OCI-LY7 (cell line): Measurements from ENCODE around the gene ABL1. TPM values are rescaled to one million over a fixed set of nuclear protein-coding genes. Genes with fewer than 3 reads are reported as not detected.
A peak's percentile ranks its signal among the peaks of the same experiment; 100 is the strongest.

Experiments used
- BruUV-seq: library from RNA; stranded (reverse); fragments of 400-500 nt; replicated peaks from 2 replicates; lab custom pipeline; 2021; lab: Mats Ljungman, UMichigan
- CTCF ChIA-PET: fragments of 300-600 bp; sonication (Branson Sonifier 250); formaldehyde crosslinking; loops from one replicate; lab custom pipeline; 2022; ENCODE audit warnings: antibody characterized with exemption; ENCODE audit not compliant: unreplicated experiment; lab: Charles Lee
- POLR2A ChIA-PET: fragments of 300-600 bp; sonication (Branson Sonifier 250); formaldehyde crosslinking; loops from one replicate; lab custom pipeline; 2022; ENCODE audit warnings: antibody characterized with exemption; lab: Charles Lee
- DNase-seq: peaks from one replicate; pipeline ENCODE4 v3.0.0-alpha.2; 2015; ENCODE audit warnings: low spot score
- H2AFZ ChIP-seq: fragments of 200-600 bp; sonication (generic), shearing (Covaris generic); 2 replicates; pipeline ENCODE4 v1.6.1; 2014; ENCODE audit warnings: mild to moderate bottlenecking, antibody characterized with exemption, low read length, moderate library complexity
- H3K27ac ChIP-seq: fragments of 200-600 bp; sonication (generic); 2 replicates; pipeline ENCODE4 v1.5.1; 2014; ENCODE audit warnings: mixed run types, low read depth, mild to moderate bottlenecking, moderate library complexity, low read length, inconsistent platforms; ENCODE audit not compliant: poor library complexity, severe bottlenecking
- H3K36me3 ChIP-seq: fragments of 200-600 bp; sonication (generic); 2 replicates; pipeline ENCODE4 v1.6.1; 2014; ENCODE audit warnings: mild to moderate bottlenecking, antibody characterized with exemption, low read length, moderate library complexity, mixed read lengths; ENCODE audit not compliant: insufficient read depth
- H3K4me1 ChIP-seq: fragments of 200-600 bp; sonication (generic); 2 replicates; pipeline ENCODE4 v1.5.1; 2014; ENCODE audit warnings: mild to moderate bottlenecking, low read length; ENCODE audit not compliant: insufficient read depth, poor library complexity, severe bottlenecking
- H3K4me2 ChIP-seq: fragments of 200-600 bp; sonication (generic); 2 replicates; pipeline ENCODE4 v1.6.1; 2014; ENCODE audit warnings: mild to moderate bottlenecking, low read length
- H3K4me3 ChIP-seq: fragments of 200-600 bp; sonication (generic); 2 replicates; pipeline ENCODE4 v1.5.1; 2014; ENCODE audit warnings: mild to moderate bottlenecking, low read depth, low read length; ENCODE audit not compliant: poor library complexity, severe bottlenecking
- H3K79me2 ChIP-seq: fragments of 200-600 bp; sonication (generic); 2 replicates; pipeline ENCODE4 v1.6.1; 2016; ENCODE audit warnings: low read depth, mild to moderate bottlenecking, low read length, moderate library complexity, mixed read lengths; ENCODE audit not compliant: insufficient read depth
- H3K9me2 ChIP-seq: fragments of 200-600 bp; sonication (generic); 2 replicates; pipeline ENCODE4 v1.6.1; 2016; ENCODE audit warnings: mild to moderate bottlenecking, low read length, mixed read lengths; ENCODE audit not compliant: insufficient read depth
- H3K9me3 ChIP-seq: fragments of 200-600 bp; sonication (generic); 2 replicates; pipeline ENCODE4 v1.6.1; 2014; ENCODE audit warnings: mild to moderate bottlenecking, mixed run types, low read length, mixed read lengths
- H4K20me1 ChIP-seq: fragments of 200-600 bp; sonication (generic); 2 replicates; pipeline ENCODE4 v1.6.1; 2014; ENCODE audit warnings: mild to moderate bottlenecking, antibody characterized with exemption, low read length, moderate library complexity, mixed read lengths; ENCODE audit not compliant: insufficient read depth
- CTCF ChIP-seq: fragments of 200-600 bp; sonication (generic); conservative IDR thresholded peaks from 2 replicates; pipeline ENCODE4 v1.5.1; 2014; ENCODE audit warnings: mild to moderate bottlenecking, antibody characterized with exemption, low read length, moderate library complexity, mixed read lengths
- EZH2phosphoT487 ChIP-seq: fragments of 200-600 bp; sonication (generic); IDR thresholded peaks from 2 replicates; pipeline ENCODE4 v1.6.1; 2018; ENCODE audit warnings: low read depth, borderline replicate concordance, mild to moderate bottlenecking, mixed run types, antibody characterized with exemption, low read length, moderate library complexity, mixed read lengths
- intact Hi-C: fragments of 100-400 bp; cut with micrococcal nuclease; formaldehyde crosslinking; loops from one replicate; pipeline ENCODE4 v1.10.0; 2022; ENCODE audit not compliant: unreplicated experiment
- total RNA-seq, 2 experiments: library from RNA; depleted of rRNA in 1 of 2; stranded (reverse); fragments of >200 nt in 1 of 2; shearing (Covaris generic) in 1 of 2; gene quantifications; 2 replicates each; pipeline ENCODE4 v1.2.3, GENCODE V29; 2014 to 2022

The ABL1 gene
- total RNA-seq, 2 experiments from 2014 or later = 8.1 to 28.3 TPM

DNA sequence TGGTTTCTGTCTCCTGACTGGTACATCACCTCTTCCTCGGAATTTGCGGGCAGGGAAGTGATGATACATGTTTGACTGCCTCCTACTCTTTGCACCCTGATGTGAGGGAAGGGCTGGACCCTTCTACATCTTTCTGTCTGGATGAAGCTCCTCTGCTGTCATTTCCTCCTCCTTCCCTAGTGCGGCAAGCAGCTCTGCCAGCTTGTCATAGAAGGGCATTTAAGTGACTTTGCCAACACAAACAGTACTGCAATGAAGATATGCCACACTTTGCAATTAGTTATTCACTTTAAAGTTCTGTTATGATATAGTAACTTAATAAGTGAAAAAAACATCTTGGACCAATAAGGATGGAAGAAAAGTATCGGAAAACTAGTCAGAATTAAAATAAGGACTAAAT is 48.5 kb upstream of the ABL1 start:
- CTCF ChIA-PET = no interaction called here
- no peaks in the 10 kb centered on the region for H3K79me2 ChIP-seq
- H3K4me1 ChIP-seq = no peaks in the 10 kb centered on the region
- POLR2A ChIA-PET = interaction anchor here (0.6 to 0.7 kb wide), 2 partner anchors 10 to 694 kb away, joined by 3 read pairs; no protein-coding TSS in a partner anchor
- no peak overlapping the region for H3K4me3 ChIP-seq
- H4K20me1 ChIP-seq = peaks cover 3% of the 10 kb centered on the region; the same call in 1 of the 2 replicates
- no peak overlapping the region for H3K27ac ChIP-seq
- H3K9me2 ChIP-seq = no peaks in the 10 kb centered on the region
- no peaks in the 10 kb centered on the region for H3K36me3 ChIP-seq
- no peak overlapping the region for H2AFZ ChIP-seq
- intact Hi-C loops = no loop called here
- H3K4me2 ChIP-seq = no peak overlapping the region
- no peak for DNase-seq
- no peaks in the 10 kb centered on the region for H3K9me3 ChIP-seq
- no peak for TF ChIP-seq CTCF
- no peak for TF ChIP-seq EZH2phosphoT487
- no TSS peak for BruUV-seq

- intact Hi-C loops = no loop called here
- TF ChIP-seq EZH2phosphoT487 = no peak
- no peak for TF ChIP-seq CTCF
- peak; percentile 6 for DNase-seq
- Histone ChIP-seq H3K4me2 (no peak overlapping the region), H3K4me1 (no peaks in the 10 kb centered on the region), H3K9me3 (no peaks in the 10 kb centered on the region), H3K27ac (no peak overlapping the region), H3K9me2 (no peaks in the 10 kb centered on the region), H2AFZ (no peak overlapping the region), H3K36me3 (no peaks in the 10 kb centered on the region), H3K79me2 (no peaks in the 10 kb centered on the region), H4K20me1 (peaks cover 10% of the 10 kb centered on the region; the same call in 1 of the 2 replicates), H3K4me3 (no peak overlapping the region)
- ChIA-PET CTCF (no interaction called here), POLR2A (no interaction called here)
- no TSS peak for BruUV-seq
Measured at GRCh38 chr9:130789747-130790672, 45.0 kb upstream of the ABL1 start.
